HG03442 (cell line): Measurements from ENCODE around the gene TMEM117.

Experiments used
- ATAC-seq: cut with Tn5 transposase; IDR thresholded peaks from one replicate; pipeline ENCODE4 v1.9.1; 2021; ENCODE audit warnings: mild to moderate bottlenecking, moderate library complexity; ENCODE audit not compliant: unreplicated experiment

TMEM117 gene

GRCh38 chr12:43951286-43951685 is 115.4 kb downstream of the TMEM117 start:
- ATAC-seq, result no peak

DNA sequence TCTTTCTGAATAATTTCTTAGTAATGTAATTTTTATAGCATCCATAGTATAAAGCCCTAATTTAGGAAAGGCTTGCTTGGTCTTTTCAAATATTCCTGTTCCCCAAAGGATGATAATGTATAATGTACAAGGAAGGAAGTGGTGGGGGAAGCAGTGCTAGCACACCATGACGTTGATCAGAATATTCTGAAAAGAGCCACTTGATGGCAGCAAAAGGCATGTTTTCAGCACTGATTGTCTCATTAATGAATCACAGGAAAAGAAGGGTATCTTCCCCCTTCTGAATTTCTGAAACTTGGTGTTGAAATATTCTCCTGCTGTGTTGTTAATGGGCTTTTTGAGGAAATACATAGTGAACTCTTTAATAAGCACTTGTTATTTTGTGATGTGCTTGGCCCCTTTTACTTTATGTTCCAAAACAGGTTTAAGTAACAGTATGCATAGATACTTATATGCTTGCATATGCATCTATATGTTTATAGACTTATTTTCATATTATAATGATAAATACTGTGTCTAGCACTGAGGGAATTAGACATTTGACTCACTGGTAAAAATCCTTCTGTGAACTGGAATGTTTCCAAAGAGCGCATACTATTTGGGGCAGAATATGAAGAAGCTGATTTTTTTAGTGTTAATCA is 122.0 kb downstream of the TMEM117 start:
- peak; percentile 99 for ATAC-seq

GRCh38 chr12:43964033-43964432 is 128.2 kb downstream of the TMEM117 start:
- ATAC-seq, result no peak

DNA sequence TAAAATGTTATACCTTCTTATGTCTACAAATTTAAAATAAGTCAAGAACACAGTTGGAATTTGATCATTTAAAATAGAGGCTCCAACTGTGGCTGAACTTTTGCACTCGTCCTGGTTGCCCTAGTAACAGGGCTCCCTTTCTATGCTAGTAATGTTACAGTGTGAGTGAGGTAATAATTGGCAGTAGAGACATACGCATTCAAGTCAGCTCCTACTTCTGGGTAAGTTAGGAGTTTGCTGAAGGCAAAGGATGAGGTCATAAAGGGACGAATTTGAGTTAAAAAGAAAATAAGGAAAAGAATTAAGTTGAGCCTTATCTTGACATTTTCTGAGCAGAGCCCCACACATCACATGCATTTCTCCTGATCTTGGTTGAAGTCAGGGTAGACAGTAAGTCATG is 129.1 kb downstream of the TMEM117 start:
- ATAC-seq, result no peak

DNA sequence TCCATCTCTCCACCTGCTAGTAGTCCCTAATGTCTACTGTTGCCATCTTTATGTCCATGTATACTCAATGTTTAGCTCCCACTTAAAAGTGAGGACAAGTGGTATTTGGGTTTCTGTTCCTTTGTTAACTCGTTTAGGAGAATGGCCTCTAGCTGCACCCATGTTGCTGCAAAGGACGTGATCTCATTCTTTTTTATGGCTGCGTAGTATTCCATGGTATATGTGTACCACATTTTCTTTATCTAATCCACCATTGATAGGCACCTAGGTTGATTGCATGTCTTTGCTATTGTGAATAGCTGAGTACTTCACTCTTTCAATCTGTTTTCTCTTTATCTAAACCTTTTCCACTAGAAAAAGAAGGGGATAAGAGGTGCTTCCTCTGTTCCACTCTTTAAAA is 130.0 kb downstream of the TMEM117 start:
- ATAC-seq, result no peak

- ATAC-seq, result no peak
Observed at GRCh38 chr12:43968736-43969135, 132.9 kb downstream of the TMEM117 start.

DNA sequence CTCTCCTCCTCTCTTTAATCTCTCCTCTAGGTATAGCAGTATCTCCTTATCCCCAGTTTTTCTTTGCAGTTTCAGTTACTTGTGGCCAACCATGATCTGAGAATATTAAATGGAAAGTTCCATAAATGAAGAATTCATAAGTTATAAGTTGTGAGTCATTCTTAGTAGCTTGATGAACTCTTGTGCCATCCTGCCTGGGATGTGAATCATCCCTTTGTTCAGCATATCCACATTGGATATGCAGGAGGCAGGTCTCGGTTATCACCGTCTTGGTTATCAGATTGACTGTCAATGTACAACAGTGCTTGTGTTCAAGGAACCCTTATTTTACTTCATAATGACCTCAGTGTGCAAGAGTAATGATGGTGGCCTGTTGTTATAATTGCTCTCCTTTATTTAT is 134.0 kb downstream of the TMEM117 start:
- ATAC-seq, result no peak

GRCh38 chr12:43973385-43973784 is 137.5 kb downstream of the TMEM117 start:
- ATAC-seq, result no peak

DNA sequence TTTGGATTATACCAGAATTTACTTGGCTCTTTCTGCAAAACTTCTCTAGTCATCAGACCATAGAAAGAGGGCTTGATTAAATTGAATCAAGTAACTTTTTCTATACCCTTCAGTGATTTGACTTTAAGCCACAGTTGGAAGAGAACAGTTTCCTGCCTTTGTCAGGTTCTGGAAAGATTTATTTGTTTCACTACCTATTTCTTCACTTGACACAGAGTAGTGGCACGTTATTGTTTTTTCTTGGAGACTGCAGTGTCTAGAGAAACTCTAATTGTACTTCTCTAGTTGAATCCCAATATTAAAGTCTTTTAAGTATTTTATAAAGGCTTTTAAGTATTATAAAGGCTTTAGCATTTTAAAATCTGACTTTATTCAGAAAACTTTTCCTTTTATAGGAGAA is 138.1 kb downstream of the TMEM117 start:
- no peak for ATAC-seq

DNA sequence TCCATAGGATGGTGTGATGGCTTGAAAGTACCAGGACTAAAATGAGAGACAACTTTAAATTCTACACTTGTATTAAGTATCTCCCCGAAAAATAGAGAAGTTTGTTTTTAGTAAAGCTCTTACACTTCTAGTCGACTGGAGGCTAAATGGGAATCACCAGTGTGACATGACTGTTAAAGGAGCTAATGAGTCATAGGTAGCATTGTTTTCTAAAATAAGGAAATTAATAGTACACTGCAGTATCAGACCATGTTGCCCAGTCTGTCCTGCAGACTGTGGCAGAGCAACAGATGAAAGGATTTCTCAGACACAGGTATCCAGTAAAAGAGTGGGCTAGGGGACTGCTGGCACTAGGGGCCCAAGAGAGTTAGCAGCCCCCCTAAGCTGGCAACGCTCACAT is 140.1 kb downstream of the TMEM117 start:
- no peak for ATAC-seq

- no peak for ATAC-seq
Observed at GRCh38 chr12:43978556-43978955, 142.7 kb downstream of the TMEM117 start.

DNA sequence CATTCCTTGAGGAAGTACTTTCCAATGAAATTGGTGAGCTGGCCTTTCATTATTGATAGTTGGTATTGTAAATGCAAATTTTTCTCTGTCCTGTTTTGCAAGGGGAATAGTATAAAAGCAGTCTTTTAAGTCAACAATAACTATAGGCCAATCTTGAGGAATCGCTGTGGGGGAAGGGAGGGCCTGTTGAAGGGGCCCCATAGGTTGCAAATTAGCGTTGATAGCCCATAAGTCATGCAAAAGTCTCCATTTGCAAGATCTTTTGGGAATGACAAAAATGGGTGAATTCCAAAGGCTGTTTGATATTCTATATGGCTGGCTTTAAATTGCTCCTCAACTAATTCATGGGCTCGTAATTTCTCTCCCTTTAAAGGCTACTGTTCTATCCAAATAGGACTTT is 143.6 kb downstream of the TMEM117 start:
- no peak for ATAC-seq

- ATAC-seq, result no peak
Observed at GRCh38 chr12:43980627-43981191, 144.8 kb downstream of the TMEM117 start.

DNA sequence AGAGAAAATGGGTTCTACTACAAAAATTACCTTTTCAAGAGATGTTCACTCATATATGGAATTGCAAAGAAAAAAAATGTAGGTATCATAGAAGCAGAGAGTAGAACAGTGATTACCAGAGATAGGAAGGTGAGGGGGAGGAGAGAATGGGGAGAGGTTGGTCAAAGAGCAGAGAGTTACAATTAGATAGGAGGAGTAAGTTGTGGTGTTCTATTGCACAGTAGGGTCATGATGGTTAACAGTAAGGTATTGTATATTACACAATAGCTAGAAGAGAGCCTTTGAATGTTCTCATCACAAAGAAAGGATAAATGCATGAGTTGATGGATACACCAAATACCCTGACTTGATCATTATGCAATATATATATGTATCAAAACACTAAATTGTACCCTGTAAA is 145.8 kb downstream of the TMEM117 start:
- ATAC-seq, result no peak

- no peak for ATAC-seq
Observed at GRCh38 chr12:43982544-43982943, 146.7 kb downstream of the TMEM117 start.

DNA sequence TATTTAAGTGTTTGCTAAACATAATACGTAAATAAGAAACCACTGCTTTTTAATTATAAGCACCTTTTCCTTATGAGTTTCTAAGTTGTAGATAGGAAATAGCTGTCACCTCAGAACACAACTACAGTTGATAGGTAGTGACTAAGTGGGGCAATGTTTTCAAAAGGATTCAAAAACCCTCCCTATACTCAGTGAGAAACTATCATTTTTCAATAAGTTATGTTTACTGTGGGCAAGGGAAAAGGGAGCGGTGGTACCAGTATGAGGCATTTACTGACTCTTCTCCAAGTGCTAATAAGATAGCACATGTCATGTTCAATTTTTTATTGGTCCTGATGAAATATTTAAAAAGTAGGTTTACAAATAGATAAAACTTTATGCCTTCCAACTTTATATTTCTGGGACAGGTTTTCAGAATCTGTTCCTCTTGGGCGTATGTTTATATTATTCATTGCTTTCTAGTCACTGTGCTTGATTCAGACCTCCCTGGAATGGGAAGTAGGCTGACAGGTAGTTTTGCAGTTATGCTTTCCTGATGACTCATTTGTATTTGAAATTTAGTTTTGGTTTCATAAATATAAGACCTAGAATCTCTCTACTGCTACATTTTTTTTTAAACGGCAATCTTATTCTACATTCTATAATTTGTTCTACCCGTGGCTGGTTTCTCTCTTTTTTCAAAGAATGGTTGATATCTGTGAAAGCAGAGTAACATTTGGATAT is 153.1 kb downstream of the TMEM117 start:
- peak; percentile 96 for ATAC-seq

- no peak for ATAC-seq
Observed at GRCh38 chr12:43992856-43993255, 157.0 kb downstream of the TMEM117 start.

- peak; percentile 99 for ATAC-seq
Observed at GRCh38 chr12:44000309-44000952, 164.6 kb downstream of the TMEM117 start.

DNA sequence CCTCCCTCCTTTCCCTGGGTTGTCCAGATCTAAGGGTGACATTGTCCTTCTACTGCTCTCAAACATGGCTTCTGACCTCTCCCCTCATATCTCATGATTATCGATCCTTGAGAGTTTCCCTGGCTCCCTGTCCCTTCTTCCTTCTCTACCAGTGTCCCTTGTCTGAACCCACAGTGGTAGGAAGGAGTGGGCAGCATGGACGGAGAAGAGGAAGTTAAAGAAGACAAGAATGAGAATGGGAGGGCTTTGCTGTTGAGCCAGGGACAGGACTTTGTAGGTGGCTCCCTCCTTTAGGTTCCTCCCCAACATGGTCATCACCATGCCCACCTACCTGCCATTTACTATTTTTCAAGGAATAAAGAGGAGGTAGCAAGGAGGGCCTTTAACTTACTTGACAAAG is 166.7 kb downstream of the TMEM117 start:
- ATAC-seq, result no peak

DNA sequence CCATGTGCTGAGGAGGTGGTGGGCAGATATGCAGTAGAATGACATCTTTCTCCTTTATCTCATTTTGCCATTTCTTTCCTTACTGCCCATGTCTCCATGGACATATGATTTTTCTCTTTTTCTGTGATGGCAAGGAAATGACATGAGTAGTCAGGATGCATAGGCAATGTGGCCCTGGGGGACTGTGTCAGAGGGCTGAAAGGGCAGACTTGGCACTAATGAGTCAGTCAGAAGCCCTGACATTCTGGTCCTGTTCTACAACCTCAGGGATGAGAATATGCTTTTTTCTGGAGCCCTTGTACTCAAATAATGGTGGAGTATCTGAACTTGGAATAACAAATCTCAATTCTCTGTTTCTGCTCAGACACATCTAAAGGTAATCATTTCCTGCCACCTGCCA is 167.8 kb downstream of the TMEM117 start:
- no peak for ATAC-seq

GRCh38 chr12:44015333-44015941 is 179.6 kb downstream of the TMEM117 start:
- peak; percentile 87 for ATAC-seq
